Activated naive CD4-positive, alpha-beta T cell treated with anti-CD3 and anti-CD28 coated beads, Interleukin-2, amount 10 ng/mL, durations not matched to agents 7 days and 5 days (primary cell): Measurements from ENCODE around the gene SLN.

ENCODE experiments used
- CTCF ChIA-PET: fragments of 350-600 bp; sonication (Branson Sonifier 250); formaldehyde crosslinking; loops from one replicate; lab custom pipeline; 2021; ENCODE audit warnings: antibody characterized with exemption; lab: Charles Lee
- DNase-seq: peaks from one replicate; pipeline ENCODE4 v3.0.0-alpha.2; 2020
- H3K27ac Mint-ChIP-seq: one replicate; pipeline ENCODE4 v1.8.0; 2021; ENCODE audit warnings: mild to moderate bottlenecking, moderate library complexity, mixed read lengths
- H3K27me3 Mint-ChIP-seq: one replicate; pipeline ENCODE4 v1.8.0; 2021; ENCODE audit warnings: mild to moderate bottlenecking, mixed read lengths
- H3K36me3 Mint-ChIP-seq: one replicate; pipeline ENCODE4 v1.8.0; 2021; ENCODE audit warnings: mixed read lengths
- H3K4me1 Mint-ChIP-seq: one replicate; pipeline ENCODE4 v1.8.0; 2021; ENCODE audit warnings: mixed read lengths
- H3K4me3 Mint-ChIP-seq: one replicate; pipeline ENCODE4 v1.8.0; 2021; ENCODE audit warnings: mild to moderate bottlenecking, moderate library complexity, mixed read lengths
- H3K9me3 Mint-ChIP-seq: one replicate; pipeline ENCODE4 v1.8.0; 2021; ENCODE audit warnings: mixed read lengths

Gene SLN

GRCh38 chr11:107661656-107662055, 50.2 kb downstream of the SLN start:
- CTCF ChIA-PET: no interaction called here
- H3K9me3 Mint-ChIP-seq: no peaks in the 10 kb centered on the region
- DNase-seq: no peak
- no peaks in the 10 kb centered on the region for H3K36me3 Mint-ChIP-seq
- no peak overlapping the region for H3K4me3 Mint-ChIP-seq
- H3K27ac Mint-ChIP-seq: no peak overlapping the region
- H3K27me3 Mint-ChIP-seq: peaks cover 3% of the 10 kb centered on the region
- H3K4me1 Mint-ChIP-seq: no peaks in the 10 kb centered on the region

- Mint-ChIP-seq H3K27ac (no peak overlapping the region), H3K4me3 (no peak overlapping the region), H3K27me3 (peaks cover 3% of the 10 kb centered on the region), H3K4me1 (no peaks in the 10 kb centered on the region), H3K9me3 (no peaks in the 10 kb centered on the region), H3K36me3 (no peaks in the 10 kb centered on the region)
- CTCF ChIA-PET: no interaction called here
- no peak for DNase-seq
Observed at GRCh38 chr11:107660066-107660465, 51.8 kb downstream of the SLN start.

- no peaks in the 10 kb centered on the region for H3K4me1 Mint-ChIP-seq
- H3K9me3 Mint-ChIP-seq: no peaks in the 10 kb centered on the region
- no peaks in the 10 kb centered on the region for H3K36me3 Mint-ChIP-seq
- CTCF ChIA-PET: interaction anchor here (0.7 kb wide), 1 partner anchor 21 kb away, joined by 3 read pairs; no protein-coding TSS in a partner anchor
- H3K4me3 Mint-ChIP-seq: no peak overlapping the region
- no peak for DNase-seq
- peaks cover 3% of the 10 kb centered on the region for H3K27me3 Mint-ChIP-seq
- no peak overlapping the region for H3K27ac Mint-ChIP-seq
Observed at GRCh38 chr11:107659310-107659709, 52.5 kb downstream of the SLN start.
